Gastrocnemius medialis (tissue), 4 donors: Measurements from ENCODE around the gene SLC9B2. TPM values are rescaled to one million over a fixed set of nuclear protein-coding genes. Genes with fewer than 3 reads are reported as not detected.

Experiments
- ATAC-seq, 2 donors: fragments of 150-250 bp; one replicate each; pipeline ENCODE4 v1.9.1; 2016
- DNase-seq, 2 donors: peaks; one replicate each; pipeline ENCODE4 v3.0.0-alpha.2; 2019
- H3K27ac ChIP-seq, 4 donors: fragments of 200-600 bp; sonication (generic); 1 replicate in 1 of 4; 2 replicates in 3 of 4; pipeline ENCODE4 v1.5.1; 2016 to 2018; ENCODE audit warnings: mild to moderate bottlenecking in 2 of 4, moderate library complexity in 1 of 4
- H3K27me3 ChIP-seq, 3 donors: fragments of 200-600 bp; sonication (generic) in 2 of 3; 1 replicate in 1 of 3; 2 replicates in 2 of 3; pipeline versions ENCODE4 v1.5.1 to v1.6.0; 2016 to 2019; ENCODE audit warnings: mild to moderate bottlenecking in 1 of 3, moderate library complexity in 1 of 3
- H3K36me3 ChIP-seq, 2 donors: fragments of 200-600 bp; sonication (generic) in 1 of 2; one replicate each; pipeline ENCODE4 v1.5.1; 2017 to 2018
- H3K4me1 ChIP-seq, 2 donors: fragments of 200-600 bp; sonication (generic) in 1 of 2; one replicate each; pipeline ENCODE4 v1.5.1; 2016 to 2017; ENCODE audit warnings: mild to moderate bottlenecking in 2 of 2
- H3K4me3 ChIP-seq, 4 donors: fragments of 200-600 bp; sonication (generic) in 3 of 4; 1 replicate in 1 of 4; 2 replicates in 3 of 4; pipeline ENCODE4 v1.5.1; 2016 to 2019; ENCODE audit warnings: mild to moderate bottlenecking in 2 of 4
- H3K9me3 ChIP-seq, 3 donors: fragments of 200-600 bp; sonication (generic) in 2 of 3; 1 replicate in 1 of 3; 2 replicates in 2 of 3; pipeline ENCODE4 v1.5.1; 2016 to 2019
- POLR2A ChIP-seq, 2 donors: fragments of 450-650 bp; IDR thresholded peaks; one replicate each; pipeline ENCODE4 v1.6.1; 2017; ENCODE audit warnings: antibody characterized with exemption in 2 of 2, mild to moderate bottlenecking in 2 of 2, moderate library complexity in 2 of 2
- in situ Hi-C, 4 donors: fragments of 200-750 bp; cut with MboI; loops; one replicate each; pipeline versions ENCODE4 v1.15.0 to v1.8.0; 2017; ENCODE audit warnings: low sequenced_read_pairs in 4 of 4
- intact Hi-C: fragments of 100-400 bp; cut with DNase I; formaldehyde crosslinking; loops from one replicate; pipeline ENCODE4 v1.15.1; 2023; ENCODE audit warnings: low total_unique reads
- total RNA-seq, 4 donors: library from RNA; depleted of rRNA; stranded (reverse); fragments of >200 nt; gene quantifications; one replicate each; pipeline versions ENCODE4 v1.1.0 to v1.2.3, GENCODE V29; 2016
- TF ChIP-seq, protein P1 (sequence below), 5 experiments: fragments of 450-650 bp in 3 of 5; fragments of 200-600 bp in 2 of 5; sonication (generic) in 2 of 5; IDR thresholded peaks in 4 of 5; conservative IDR thresholded peaks in 1 of 5; 1 replicate in 4 of 5; 2 replicates in 1 of 5; pipeline ENCODE4 v1.5.1; 2016 to 2019; ENCODE audit warnings: antibody characterized with exemption in 5 of 5, mild to moderate bottlenecking in 3 of 5, moderate library complexity in 3 of 5

Gene SLC9B2
- total RNA-seq, 4 donors from 2014 or later = 2.0 to 6.1 (median 2.3) TPM

DNA sequence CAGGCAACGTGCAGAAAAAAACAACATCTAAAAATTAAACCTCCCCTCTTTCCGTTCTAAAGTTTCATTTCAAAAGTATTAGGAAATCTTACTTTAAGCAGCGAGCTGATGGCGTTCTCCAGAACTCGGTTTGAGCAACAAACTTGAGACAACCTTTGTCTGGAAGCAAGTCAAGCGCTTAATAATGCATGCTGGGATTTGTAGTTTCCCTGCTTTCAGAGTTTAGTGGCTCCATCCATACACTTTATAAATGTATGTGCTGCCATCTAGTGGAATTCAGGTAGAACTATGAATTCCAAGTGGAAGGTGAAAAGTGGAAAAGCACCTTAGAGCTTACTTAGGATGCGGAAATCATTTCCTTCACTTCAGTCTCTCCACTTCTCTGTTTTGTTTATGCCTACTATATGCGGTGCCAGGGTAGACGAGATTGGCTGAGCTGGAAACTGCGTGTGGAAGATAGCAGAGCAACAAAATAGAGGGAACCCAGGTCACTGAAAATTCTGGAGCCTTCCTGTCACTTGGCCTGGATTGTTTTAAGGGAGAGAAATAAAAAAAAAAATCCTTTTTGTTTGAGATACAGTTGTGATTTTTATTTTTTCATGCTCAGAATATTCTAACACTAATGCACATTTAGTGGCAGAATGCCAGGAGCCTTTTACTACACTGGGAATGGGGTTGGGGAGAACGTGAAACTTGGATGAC lies 23.3 kb upstream of the SLC9B2 start, which contains the start of gene BDH2:
TSS of gene BDH2 (minus strand) at position 144 of the 702 bp plus-strand sequence. CDS start 3,580 bp downstream, outside the sequence.
- Histone ChIP-seq H3K27ac (peak within 1 kb of the TSS; percentile 66 to 77 (median 73)), H3K4me3 (peak within 1 kb of the TSS; percentile 55 to 62 (median 58)), H3K9me3 (no peaks in the 10 kb centered on the region), H3K4me1 (peaks cover 14 to 19% of the 10 kb centered on the region in 2 donors), H3K27me3 (no peaks in the 10 kb centered on the region), H3K36me3 (no peaks in the 10 kb centered on the region)
- TF ChIP-seq POLR2A (IDR thresholded peaks at IDR 0.05) = peak in 1 of 2 donors; percentile 28
- TF ChIP-seq, protein P1, sequence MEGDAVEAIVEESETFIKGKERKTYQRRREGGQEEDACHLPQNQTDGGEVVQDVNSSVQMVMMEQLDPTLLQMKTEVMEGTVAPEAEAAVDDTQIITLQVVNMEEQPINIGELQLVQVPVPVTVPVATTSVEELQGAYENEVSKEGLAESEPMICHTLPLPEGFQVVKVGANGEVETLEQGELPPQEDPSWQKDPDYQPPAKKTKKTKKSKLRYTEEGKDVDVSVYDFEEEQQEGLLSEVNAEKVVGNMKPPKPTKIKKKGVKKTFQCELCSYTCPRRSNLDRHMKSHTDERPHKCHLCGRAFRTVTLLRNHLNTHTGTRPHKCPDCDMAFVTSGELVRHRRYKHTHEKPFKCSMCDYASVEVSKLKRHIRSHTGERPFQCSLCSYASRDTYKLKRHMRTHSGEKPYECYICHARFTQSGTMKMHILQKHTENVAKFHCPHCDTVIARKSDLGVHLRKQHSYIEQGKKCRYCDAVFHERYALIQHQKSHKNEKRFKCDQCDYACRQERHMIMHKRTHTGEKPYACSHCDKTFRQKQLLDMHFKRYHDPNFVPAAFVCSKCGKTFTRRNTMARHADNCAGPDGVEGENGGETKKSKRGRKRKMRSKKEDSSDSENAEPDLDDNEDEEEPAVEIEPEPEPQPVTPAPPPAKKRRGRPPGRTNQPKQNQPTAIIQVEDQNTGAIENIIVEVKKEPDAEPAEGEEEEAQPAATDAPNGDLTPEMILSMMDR (IDR thresholded peaks at IDR 0.05 in 4 of 5, conservative IDR thresholded peaks at IDR 0.05 in 1 of 5) = peak; percentile 75 to 82 (median 79)
- in situ Hi-C loops (loop anchor here (10.0 kb wide), 4 partner anchors 55 to 665 kb away; no protein-coding TSS in a partner anchor), intact Hi-C loops (loop anchor here (1.0 to 5.0 kb wide), 8 partner anchors 23 to 653 kb away; partner anchors contain the start of genes CISD2, NFKB1, SLC9B2 and UBE2D3)
- DNase-seq (peak; percentile 54 to 66), ATAC-seq (peak; percentile 100)

DNA sequence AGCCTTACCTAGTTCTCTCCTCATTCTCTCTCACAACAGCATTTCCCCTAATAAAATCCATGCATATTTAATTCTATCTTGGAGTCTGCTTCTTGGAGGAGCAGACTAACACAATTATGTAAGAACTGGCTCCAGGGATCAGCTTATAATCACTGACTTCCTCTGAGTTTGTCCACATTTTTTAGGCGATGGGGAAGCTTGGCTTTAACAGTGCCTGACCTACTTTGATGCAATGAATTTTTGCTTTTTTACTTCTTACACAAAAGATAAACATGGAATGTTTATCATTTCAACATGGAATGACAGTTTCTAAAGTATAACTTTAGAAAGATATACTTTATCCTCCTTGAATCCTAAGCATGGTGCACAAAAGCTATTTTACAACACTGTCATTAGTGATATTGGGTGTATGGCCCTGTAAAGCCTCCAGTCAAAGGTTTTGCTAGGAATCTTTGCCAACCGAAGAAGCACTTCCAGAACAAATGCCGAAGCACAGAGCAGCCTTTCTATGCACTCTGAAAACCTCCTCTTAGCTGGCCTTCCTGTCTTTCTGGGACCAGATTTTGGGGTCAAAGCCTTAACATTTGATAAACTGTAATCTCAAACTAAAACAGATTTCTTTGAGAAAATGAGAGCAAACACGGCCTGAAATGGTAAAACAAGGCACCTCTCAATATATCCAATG lies 22.3 kb upstream of the SLC9B2 start:
- H3K4me3 ChIP-seq = peak overlapping the region; percentile 55 to 62 (median 58)
- intact Hi-C loops (loop anchor here (1.0 to 5.0 kb wide), 8 partner anchors 22 to 652 kb away; partner anchors contain the start of genes CISD2, NFKB1, SLC9B2 and UBE2D3), in situ Hi-C loops (loop anchor here in 3 of 4 donors (10.0 kb wide), 4 partner anchors 54 to 664 kb away; no protein-coding TSS in a partner anchor)
- ATAC-seq = peak in 1 of 2 donors; percentile 30
- no peaks in the 10 kb centered on the region for H3K36me3 ChIP-seq
- H3K9me3 ChIP-seq = no peaks in the 10 kb centered on the region
- no peak for TF ChIP-seq POLR2A (IDR thresholded peaks at IDR 0.05)
- TF ChIP-seq, protein P1 (IDR thresholded peaks at IDR 0.05 in 4 of 5, conservative IDR thresholded peaks at IDR 0.05 in 1 of 5) = no peak
- peak overlapping the region; percentile 66 to 77 (median 73) for H3K27ac ChIP-seq
- H3K4me1 ChIP-seq = peaks cover 14 to 19% of the 10 kb centered on the region in 2 donors
- no peak for DNase-seq
- no peaks in the 10 kb centered on the region for H3K27me3 ChIP-seq

- Histone ChIP-seq H3K4me3 (peak overlapping the region in 3 of 4 donors; percentile 55 to 62 (median 61)), H3K27me3 (no peaks in the 10 kb centered on the region), H3K27ac (peak overlapping the region in 1 of 4 donors; percentile 66), H3K9me3 (no peaks in the 10 kb centered on the region), H3K4me1 (peaks cover 14 to 19% of the 10 kb centered on the region in 2 donors), H3K36me3 (no peaks in the 10 kb centered on the region)
- in situ Hi-C loops (loop anchor here in 3 of 4 donors (10.0 kb wide), 4 partner anchors 54 to 664 kb away; no protein-coding TSS in a partner anchor), intact Hi-C loops (loop anchor here (2.0 to 5.0 kb wide), 7 partner anchors 22 to 651 kb away; partner anchors contain the start of genes CISD2, NFKB1, SLC9B2 and UBE2D3)
- DNase-seq (no peak), ATAC-seq (no peak)
- no peak for TF ChIP-seq POLR2A (IDR thresholded peaks at IDR 0.05)
- TF ChIP-seq, protein P1 (IDR thresholded peaks at IDR 0.05 in 4 of 5, conservative IDR thresholded peaks at IDR 0.05 in 1 of 5) = no peak
Measured at GRCh38 chr4:103098341-103098740, 21.8 kb upstream of the SLC9B2 start.

GRCh38 chr4:103097112-103097511 lies 20.6 kb upstream of the SLC9B2 start:
- TF ChIP-seq, protein P1 (IDR thresholded peaks at IDR 0.05 in 4 of 5, conservative IDR thresholded peaks at IDR 0.05 in 1 of 5) = no peak
- no peak for TF ChIP-seq POLR2A (IDR thresholded peaks at IDR 0.05)
- no peak for ATAC-seq
- no peaks in the 10 kb centered on the region for H3K36me3 ChIP-seq
- no peak overlapping the region for H3K4me3 ChIP-seq
- no peaks in the 10 kb centered on the region for H3K27me3 ChIP-seq
- H3K9me3 ChIP-seq = no peaks in the 10 kb centered on the region
- intact Hi-C loops (loop anchor here (5.0 kb wide), 4 partner anchors 230 to 650 kb away; partner anchors contain the start of genes CISD2, NFKB1 and UBE2D3), in situ Hi-C loops (loop anchor here in 3 of 4 donors (10.0 kb wide), 4 partner anchors 52 to 662 kb away; no protein-coding TSS in a partner anchor)
- DNase-seq = no peak
- peaks cover 14 to 19% of the 10 kb centered on the region in 2 donors for H3K4me1 ChIP-seq
- H3K27ac ChIP-seq = no peak overlapping the region
